ENCODE measurements around the gene BCL11A.

Gene BCL11A

GRCh38 chr2:60570251-60570650, 16.8 kb upstream of the BCL11A start:
- TF ChIP-seq CTCF (conservative IDR thresholded peaks at IDR 0.05) = no peak
- no peak overlapping the region for H3K27ac ChIP-seq

- no peak overlapping the region for H3K27ac ChIP-seq
- no peak for TF ChIP-seq CTCF (conservative IDR thresholded peaks at IDR 0.05)
Observed at GRCh38 chr2:60569680-60570111, 16.2 kb upstream of the BCL11A start.

GRCh38 chr2:60567919-60568768, 14.7 kb upstream of the BCL11A start:
- H3K27ac ChIP-seq = no peak overlapping the region
- TF ChIP-seq CTCF (conservative IDR thresholded peaks at IDR 0.05) = no peak

GRCh38 chr2:60567096-60567495, 13.6 kb upstream of the BCL11A start:
- no peak overlapping the region for H3K27ac ChIP-seq
- TF ChIP-seq CTCF (conservative IDR thresholded peaks at IDR 0.05) = no peak

- H3K27ac ChIP-seq = no peak overlapping the region
- TF ChIP-seq CTCF (conservative IDR thresholded peaks at IDR 0.05) = peak; percentile 65
Observed at GRCh38 chr2:60565472-60565871, 12.0 kb upstream of the BCL11A start.

- H3K27ac ChIP-seq = no peak overlapping the region
- TF ChIP-seq CTCF (conservative IDR thresholded peaks at IDR 0.05) = peak; percentile 71
Observed at GRCh38 chr2:60560734-60561644, 7.5 kb upstream of the BCL11A start.

GRCh38 chr2:60559880-60560279, 6.4 kb upstream of the BCL11A start:
- TF ChIP-seq CTCF (conservative IDR thresholded peaks at IDR 0.05) = no peak
- no peak overlapping the region for H3K27ac ChIP-seq
